T-helper 2 cell (primary cell): ENCODE measurements around the gene HFE.
"Not testable (repeated sequence)": the region's sequence is repeated elsewhere in the genome, so short reads cannot be mapped to it uniquely, and the experiment has no call there.

ENCODE experiments used
- DNase-seq, 5 experiments: peaks; one replicate each; pipeline versions ENCODE4 v3.0.0 to v3.0.0-alpha.2; 2012 to 2022
- total RNA-seq, 2 donors: gene quantifications; one replicate each; lab custom pipeline; 2026; lab: John Stamatoyannopoulos, UW

HFE gene, protein sequence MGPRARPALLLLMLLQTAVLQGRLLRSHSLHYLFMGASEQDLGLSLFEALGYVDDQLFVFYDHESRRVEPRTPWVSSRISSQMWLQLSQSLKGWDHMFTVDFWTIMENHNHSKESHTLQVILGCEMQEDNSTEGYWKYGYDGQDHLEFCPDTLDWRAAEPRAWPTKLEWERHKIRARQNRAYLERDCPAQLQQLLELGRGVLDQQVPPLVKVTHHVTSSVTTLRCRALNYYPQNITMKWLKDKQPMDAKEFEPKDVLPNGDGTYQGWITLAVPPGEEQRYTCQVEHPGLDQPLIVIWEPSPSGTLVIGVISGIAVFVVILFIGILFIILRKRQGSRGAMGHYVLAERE
- 1.6 to 3.6 reads per million in 2 donors for total RNA-seq

GRCh38 chr6:26087284-26088115 lies at the start of gene HFE:
TSS of gene HFE (plus strand) at chr6:26087429. CDS start at chr6:26087441, 12 bp downstream.
- DNase-seq = peak in 3 of 5 experiments; percentile 6 to 49 (median 12)

DNA sequence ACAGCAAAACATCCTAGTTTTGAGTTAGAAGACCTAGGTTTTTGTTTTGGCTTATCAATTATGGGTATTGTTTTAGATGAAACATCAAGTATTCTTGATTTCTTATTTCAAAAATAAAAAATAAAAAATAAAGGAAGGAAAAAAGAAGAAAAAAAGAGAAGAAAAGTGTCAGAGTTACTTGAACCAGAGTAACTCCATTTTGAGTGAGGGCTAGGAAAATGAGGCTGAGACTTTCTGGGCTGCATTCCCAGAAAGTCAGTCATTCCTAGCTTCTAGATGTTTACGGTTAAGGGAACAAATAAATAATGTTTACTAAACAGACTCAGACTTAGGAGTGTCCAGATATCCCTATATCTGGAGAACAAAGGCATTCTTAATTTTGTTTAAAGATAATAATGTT lies 45.3 kb upstream of the HFE start:
- DNase-seq = no peak

GRCh38 chr6:26043384-26044139 lies 43.7 kb upstream of the HFE start:
- DNase-seq = peak in 4 of 5 experiments; percentile 25 to 97 (median 74)

GRCh38 chr6:26044140-26045064 lies 42.8 kb upstream of the HFE start:
- DNase-seq = peak in 3 of 5 experiments; percentile 37 to 77 (median 42)

- DNase-seq = peak in 3 of 5 experiments; percentile 63 to 96 (median 83)
These were observed 41.9 kb upstream of the HFE start for GRCh38 chr6:26045065-26045927.

DNA sequence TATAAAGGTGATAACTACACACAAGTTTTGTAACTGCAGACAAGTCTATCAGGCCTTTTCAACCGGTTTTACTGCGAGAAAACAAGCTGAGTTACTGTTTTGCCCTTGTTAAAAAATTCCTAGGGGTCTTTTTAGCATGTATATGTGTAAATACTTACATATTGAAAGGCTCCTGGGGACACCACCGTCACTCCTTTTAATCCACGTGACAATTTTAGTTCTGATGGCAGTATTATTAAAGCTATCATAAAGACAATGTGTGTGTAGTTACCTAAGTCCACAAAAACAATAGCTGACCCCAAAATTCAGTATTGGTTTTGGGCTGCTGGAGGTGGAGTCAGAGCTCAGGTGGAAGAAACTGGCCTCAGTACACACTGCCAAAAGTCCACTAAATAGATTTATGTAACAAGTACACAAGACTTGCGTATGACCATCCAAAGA lies 41.3 kb upstream of the HFE start:
- DNase-seq = peak in 1 of 5 experiments; percentile 57

DNA sequence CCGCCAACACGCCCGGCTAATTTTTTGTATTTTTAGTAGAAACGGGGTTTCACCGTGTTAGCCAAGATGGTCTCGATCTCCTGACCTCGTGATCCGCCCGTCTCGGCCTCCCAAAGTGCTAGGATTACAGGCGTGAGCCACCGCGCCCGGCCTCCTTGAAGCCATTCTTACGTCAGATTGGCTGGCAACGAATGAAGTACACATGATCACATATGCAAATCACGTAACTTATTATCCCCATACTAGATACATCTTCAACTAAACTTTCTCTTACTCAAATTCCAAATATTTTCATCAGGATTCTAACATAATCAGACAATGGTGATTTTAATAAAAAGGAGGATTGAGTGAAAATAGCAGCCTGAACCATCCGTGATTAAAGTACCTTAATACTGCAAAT lies 39.9 kb upstream of the HFE start:
- DNase-seq = not testable (repeated sequence)

- no peak for DNase-seq
These were observed 38.6 kb upstream of the HFE start for GRCh38 chr6:26048590-26048989.

DNA sequence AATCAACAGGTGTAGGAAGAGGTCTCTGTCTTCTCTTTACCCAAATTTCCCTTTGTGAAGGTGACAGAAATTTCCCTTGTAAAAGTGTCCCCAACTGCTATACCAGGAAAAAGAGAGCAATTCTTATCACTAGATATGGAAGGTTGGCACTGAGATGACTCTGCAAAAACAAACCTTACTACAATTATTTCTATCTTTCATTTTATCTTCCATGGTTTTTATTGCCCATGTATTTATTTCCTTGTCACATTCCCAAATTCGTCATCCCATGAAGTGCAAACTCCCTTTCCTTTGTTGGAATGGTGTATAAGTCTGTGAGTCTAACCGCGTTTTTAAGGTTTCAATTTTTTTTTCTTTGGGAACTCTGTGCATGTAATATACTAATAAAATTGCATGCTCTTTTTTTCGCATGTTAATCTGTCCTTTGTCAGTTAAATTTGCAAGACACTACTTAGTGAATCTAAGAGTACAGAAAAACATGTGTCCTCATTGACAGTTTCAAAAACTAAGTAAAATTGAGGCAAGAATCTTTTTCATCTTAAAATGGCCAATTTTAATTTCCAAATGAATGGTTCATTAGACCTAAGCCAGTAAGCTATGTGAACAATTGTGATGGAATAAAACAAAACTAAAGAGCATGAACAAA lies 35.4 kb upstream of the HFE start:
- no peak for DNase-seq

DNA sequence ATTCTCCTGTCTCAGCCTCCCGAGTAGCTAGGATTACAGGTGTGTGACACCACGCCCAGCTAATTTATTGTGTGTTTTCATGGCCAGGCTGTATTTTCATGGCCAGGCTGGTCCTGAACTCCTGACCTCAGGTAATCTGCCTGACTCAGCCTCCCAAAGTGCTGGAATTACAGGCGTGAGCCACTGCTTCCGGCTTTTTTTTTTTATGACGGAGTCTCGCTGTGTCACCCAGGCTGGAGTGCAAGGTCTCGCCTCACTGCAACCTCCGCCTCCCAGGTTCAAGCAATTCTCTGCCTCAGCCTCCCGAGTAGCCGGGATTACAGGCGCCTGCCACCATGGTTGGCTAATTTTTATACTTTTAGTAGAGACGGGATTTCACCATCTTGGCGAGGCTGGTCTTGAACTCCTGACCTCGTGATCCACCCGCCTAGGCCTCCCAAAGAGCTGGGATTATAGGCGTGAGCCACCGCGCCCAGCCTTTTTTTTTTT lies 34.4 kb upstream of the HFE start:
- DNase-seq = not testable (repeated sequence)

DNA sequence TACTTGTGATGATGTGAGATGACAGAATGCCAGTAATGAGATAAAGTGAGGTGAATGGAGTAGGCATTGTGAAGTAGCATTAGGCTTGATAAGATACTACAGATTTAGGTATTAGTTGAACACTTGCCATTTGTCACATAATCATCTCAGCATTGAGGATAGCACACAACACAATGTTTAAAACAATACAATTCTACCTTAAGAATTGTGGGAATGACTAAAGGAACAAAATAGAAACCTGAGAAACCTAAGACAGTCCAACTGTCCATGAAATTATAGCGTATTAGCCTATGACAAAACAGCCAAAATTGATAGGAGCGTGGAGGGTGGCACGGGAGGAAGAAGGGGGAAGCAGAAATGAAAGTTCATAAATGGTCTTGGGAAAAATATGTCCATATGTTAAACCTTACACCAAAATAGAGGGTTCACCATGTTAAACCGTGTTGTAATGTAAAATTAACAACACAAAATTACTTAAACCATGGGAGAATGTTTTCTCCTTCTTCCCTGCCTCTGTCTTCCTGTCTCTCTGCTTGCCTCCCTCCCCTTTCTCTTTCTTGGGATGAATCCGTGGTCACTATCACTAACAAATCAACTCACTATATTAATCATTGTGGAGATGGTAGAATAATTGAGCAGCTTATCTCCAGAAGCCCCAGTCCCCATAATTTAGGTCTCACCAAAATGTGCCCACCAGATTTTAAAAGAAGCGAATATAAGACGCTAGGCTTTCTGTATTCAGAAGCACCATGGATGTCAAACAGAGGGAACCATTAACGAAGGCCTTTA lies 33.0 kb upstream of the HFE start:
- DNase-seq = no peak

DNA sequence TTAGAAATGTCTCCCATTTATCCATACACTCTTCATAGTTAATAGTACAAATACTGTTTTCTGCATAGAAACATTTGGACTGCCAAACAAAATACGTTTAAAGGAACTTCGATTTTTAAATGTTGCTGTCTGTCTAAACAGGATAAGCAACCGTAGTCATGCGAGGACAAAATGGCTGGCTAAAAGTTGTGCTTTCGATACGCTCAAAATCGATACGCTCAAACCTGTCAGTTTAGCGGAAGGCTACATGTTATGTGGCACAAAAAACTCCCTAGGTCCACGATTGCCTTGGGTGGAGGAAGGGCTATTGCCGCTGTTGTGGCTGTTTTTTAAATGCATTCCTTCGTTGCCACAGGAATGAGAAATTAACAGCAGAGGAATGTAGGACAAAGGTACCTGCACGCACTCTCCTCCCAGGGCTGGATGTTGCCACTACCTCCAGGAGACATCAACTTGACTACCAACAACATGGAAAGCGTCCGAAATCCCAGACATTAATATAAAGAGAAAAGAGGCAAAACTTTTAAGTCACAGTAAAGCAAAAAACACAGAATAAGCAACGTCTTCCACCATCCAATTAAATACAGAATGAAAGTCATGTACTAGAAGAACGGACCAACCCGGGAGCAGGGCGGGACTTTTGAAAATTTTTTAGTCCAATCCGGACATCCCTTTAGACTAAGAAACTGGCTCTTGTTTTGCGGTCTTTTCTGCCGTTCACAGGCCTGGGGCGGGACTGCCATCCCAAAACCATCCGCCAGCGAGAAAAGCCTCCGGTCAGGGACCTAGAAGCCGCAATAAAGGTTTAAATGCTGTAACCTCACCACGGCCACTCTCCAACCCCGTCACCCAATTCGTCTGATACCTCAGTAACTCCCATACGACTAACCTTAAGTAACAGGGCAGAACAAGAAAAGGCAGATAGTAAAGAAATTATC lies 32.2 kb upstream of the HFE start:
- peak; percentile 50 to 96 (median 79) for DNase-seq

- peak; percentile 61 to 96 (median 74) for DNase-seq
These were observed 31.3 kb upstream of the HFE start for GRCh38 chr6:26055719-26056582.

- DNase-seq = peak in 1 of 5 experiments; percentile 62
These were observed 30.5 kb upstream of the HFE start for GRCh38 chr6:26056583-26057350.

GRCh38 chr6:26057899-26058298 lies 29.3 kb upstream of the HFE start:
- no peak for DNase-seq

DNA sequence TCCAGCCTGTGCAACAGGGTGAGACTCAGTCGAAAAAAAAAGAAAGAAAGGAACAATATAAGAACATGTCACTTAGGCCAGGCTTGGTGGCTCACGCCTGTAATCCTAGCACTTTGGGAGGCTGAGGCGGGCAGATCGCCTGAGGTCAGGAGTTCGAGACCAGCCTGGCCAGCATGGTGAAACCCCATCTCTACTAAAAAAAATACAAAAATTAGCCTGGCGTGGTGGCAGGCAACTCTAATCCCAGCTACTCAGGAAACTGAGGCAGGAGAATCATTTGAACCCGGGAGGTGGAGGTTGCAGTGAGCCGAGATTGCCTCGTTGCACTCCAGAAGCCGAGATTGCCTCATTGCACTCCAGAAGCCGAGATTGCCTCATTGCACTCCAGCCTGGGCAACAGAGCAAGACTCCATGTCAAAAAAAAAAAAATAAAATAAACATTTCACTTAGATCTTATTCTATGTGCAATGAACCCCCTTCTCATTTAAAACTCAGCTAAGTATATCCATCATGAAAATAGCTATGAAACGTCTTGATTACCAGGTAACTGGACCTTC lies 28.7 kb upstream of the HFE start:
- not testable (repeated sequence) for DNase-seq
